Bone marrow (tissue), 2 donors: Measurements from ENCODE around the gene KANTR.
"Not testable (repeated sequence)": the region's sequence is repeated elsewhere in the genome, so short reads cannot be mapped to it uniquely, and the experiment has no call there.

Experiments
- DNase-seq, 2 donors: peaks; one replicate each; lab custom pipeline; 2025; lab: John Stamatoyannopoulos, UW

Gene KANTR

GRCh38 chrX:53128097-53128749, 34.3 kb downstream of the KANTR start:
- DNase-seq, result no peak

GRCh38 chrX:53133400-53133799, 39.5 kb downstream of the KANTR start:
- no peak for DNase-seq

- DNase-seq, result no peak
Measured at GRCh38 chrX:53135581-53135980, 41.6 kb downstream of the KANTR start.

- no peak for DNase-seq
Measured at GRCh38 chrX:53153581-53153980, 59.6 kb downstream of the KANTR start.

GRCh38 chrX:53155512-53156206, 61.7 kb downstream of the KANTR start:
- no peak for DNase-seq

- no peak for DNase-seq
Measured at GRCh38 chrX:53156207-53156596, 62.3 kb downstream of the KANTR start.

- no peak for DNase-seq
Measured at GRCh38 chrX:53159184-53159583, 65.2 kb downstream of the KANTR start.

GRCh38 chrX:53160297-53160983, 66.5 kb downstream of the KANTR start:
- no peak for DNase-seq

GRCh38 chrX:53163436-53163835, 69.5 kb downstream of the KANTR start:
- no peak for DNase-seq

GRCh38 chrX:53164566-53164965, 70.6 kb downstream of the KANTR start:
- DNase-seq, result not testable (repeated sequence)

- no peak for DNase-seq
Measured at GRCh38 chrX:53166103-53166502, 72.2 kb downstream of the KANTR start.

- DNase-seq, result no peak
Measured at GRCh38 chrX:53171356-53171755, 77.4 kb downstream of the KANTR start.
